Measurements from ENCODE around the gene MRAS. TPM values are rescaled to one million over a fixed set of nuclear protein-coding genes. Genes with fewer than 3 reads are reported as not detected.
A peak's percentile ranks its signal among the peaks of the same experiment; 100 is the strongest.

The MRAS gene
- total and polyA plus RNA-seq, 2 of the 13 experiments (the other 11 are each of a cell fraction or from before 2014, with no cell fraction given) = 8.8 to 36.2 TPM

GRCh38 chr3:138398791-138399575 lies 50.6 kb downstream of the MRAS start (continued):
- no peak for TF ChIP-seq AFF4 (CRISPR knock-in tag; IDR thresholded peaks at IDR 0.05)
- TF ChIP-seq ARID3A (IDR thresholded peaks at IDR 0.05; ENCODE audit: low read depth, low read length) = 0 out of 2 replicates have a peak, but pooled peaks have one; percentile 10
- TF ChIP-seq ZNF672 (CRISPR knock-in tag; IDR thresholded peaks at IDR 0.05) = no peak
- peak; percentile 25; the same call in 1 of the 2 replicates for TF ChIP-seq GMEB1 (CRISPR knock-in tag; IDR thresholded peaks at IDR 0.05; ENCODE audit: borderline replicate concordance)
- TF ChIP-seq HNF1A (IDR thresholded peaks at IDR 0.05; ENCODE audit: low read depth) = peak; percentile 73
- TF ChIP-seq HNF1A (CRISPR knock-in tag; IDR thresholded peaks at IDR 0.05; ENCODE audit: borderline replicate concordance) = peak; percentile 76; the same call in 1 of the 2 replicates
- peak; percentile 60; the same call in 1 of the 2 replicates for TF ChIP-seq JUND (CRISPR knock-in tag; IDR thresholded peaks at IDR 0.05)
- TF ChIP-seq ATF7 (IDR thresholded peaks at IDR 0.05) = 0 out of 2 replicates have a peak, but pooled peaks have one; percentile 9
- no peak for TF ChIP-seq ATF7 (CRISPR knock-in tag; IDR thresholded peaks at IDR 0.05)
- TF ChIP-seq AHR (CRISPR knock-in tag; IDR thresholded peaks at IDR 0.05) = no peak
- no peak for TF ChIP-seq AGO2 (optimal IDR thresholded peaks at IDR 0.05; ENCODE audit: low read depth, low read length)
- peak; percentile 68; the same call in 1 of the 2 replicates for TF ChIP-seq CREM (IDR thresholded peaks at IDR 0.05)
- TF ChIP-seq CREM (CRISPR knock-in tag; IDR thresholded peaks at IDR 0.05) = no peak
- no peak for TF ChIP-seq MYC (CRISPR knock-in tag; IDR thresholded peaks at IDR 0.05; ENCODE audit: borderline replicate concordance)
- no peak for TF ChIP-seq GATAD1 (CRISPR knock-in tag; IDR thresholded peaks at IDR 0.05)
- peak; percentile 33; the same call in 1 of the 2 replicates for TF ChIP-seq TBX2 (CRISPR knock-in tag; IDR thresholded peaks at IDR 0.05; ENCODE audit: borderline replicate concordance)
- no peak for TF ChIP-seq NFKBIZ (CRISPR knock-in tag; IDR thresholded peaks at IDR 0.05)
- TF ChIP-seq ZMYM4 (CRISPR knock-in tag; IDR thresholded peaks at IDR 0.05) = peak; percentile 47
